ENCODE data around the gene CARD10. TPM values are rescaled to one million over a fixed set of nuclear protein-coding genes. Genes with fewer than 3 reads are reported as not detected.

CARD10 gene
- total RNA-seq, 2 experiments from 2014 or later: 0.09 to 0.18 TPM

GRCh38 chr22:37462436-37462835 lies 56.8 kb downstream of the CARD10 start:
- no peak for TF ChIP-seq CTCF (IDR thresholded peaks at IDR 0.05)
- CTCF ChIA-PET: interaction anchor here (0.6 to 1.2 kb wide), 2 partner anchors 105 to 111 kb away, joined by 3 to 4 read pairs; no protein-coding TSS in a partner anchor
- H3K36me3 Mint-ChIP-seq (ENCODE audit: low read depth): peaks cover 11% of the 10 kb centered on the region

GRCh38 chr22:37461961-37462360 lies 57.3 kb downstream of the CARD10 start:
- Mint-ChIP-seq H3K4me1 (ENCODE audit: low read depth) (peaks cover 9% of the 10 kb centered on the region), H3K9me3 (no peaks in the 10 kb centered on the region), H3K27ac (no peak overlapping the region), H3K27me3 (no peaks in the 10 kb centered on the region), H3K4me3 (no peak overlapping the region), H3K36me3 (ENCODE audit: low read depth) (peaks cover 11% of the 10 kb centered on the region)
- CTCF ChIA-PET: interaction anchor here (0.6 kb wide), 1 partner anchor 112 kb away, joined by 4 read pairs; no protein-coding TSS in a partner anchor
- TF ChIP-seq CTCF (IDR thresholded peaks at IDR 0.05): no peak
- intact Hi-C loops (cut with micrococcal nuclease): no loop called here
- DNase-seq: no peak
- POLR2A ChIA-PET: no interaction called here
- ATAC-seq: no peak

More at GRCh38 chr22:37462436-37462835, 56.8 kb downstream of the CARD10 start:
- intact Hi-C loops (cut with micrococcal nuclease): no loop called here
- DNase-seq (no peak), ATAC-seq (no peak)
- no peak overlapping the region for H3K4me3 Mint-ChIP-seq
- H3K27me3 Mint-ChIP-seq: no peaks in the 10 kb centered on the region
- POLR2A ChIA-PET: interaction anchor here (0.9 kb wide), 1 partner anchor 146 kb away, joined by 3 read pairs; no protein-coding TSS in a partner anchor
- peaks cover 9% of the 10 kb centered on the region for H3K4me1 Mint-ChIP-seq (ENCODE audit: low read depth)
- H3K9me3 Mint-ChIP-seq: no peaks in the 10 kb centered on the region
- H3K27ac Mint-ChIP-seq: no peak overlapping the region

- ChIA-PET CTCF (no interaction called here), POLR2A (no interaction called here)
- H3K4me3 Mint-ChIP-seq: no peak overlapping the region
- peaks cover 9% of the 10 kb centered on the region for H3K36me3 Mint-ChIP-seq (ENCODE audit: low read depth)
- no peaks in the 10 kb centered on the region for H3K27me3 Mint-ChIP-seq
- peaks cover 9% of the 10 kb centered on the region for H3K4me1 Mint-ChIP-seq (ENCODE audit: low read depth)
- ATAC-seq (no peak), DNase-seq (no peak)
- H3K27ac Mint-ChIP-seq: no peak overlapping the region
- intact Hi-C loops (cut with micrococcal nuclease): no loop called here
- no peak for TF ChIP-seq CTCF (IDR thresholded peaks at IDR 0.05)
- no peaks in the 10 kb centered on the region for H3K9me3 Mint-ChIP-seq
Measured at GRCh38 chr22:37460684-37461083, 58.5 kb downstream of the CARD10 start.

- ChIA-PET POLR2A (no interaction called here), CTCF (interaction anchor here (0.7 to 5.8 kb wide), 16 partner anchors 9 to 214 kb away, joined by 3 to 98 read pairs (median 8); partner anchors contain the start of genes ELFN2 and MFNG)
- DNase-seq (no peak), ATAC-seq (no peak)
- Mint-ChIP-seq H3K27ac (no peak overlapping the region), H3K4me3 (no peak overlapping the region), H3K36me3 (ENCODE audit: low read depth) (peaks cover 4% of the 10 kb centered on the region), H3K4me1 (ENCODE audit: low read depth) (peaks cover under 1% of the 10 kb centered on the region), H3K27me3 (no peaks in the 10 kb centered on the region), H3K9me3 (no peaks in the 10 kb centered on the region)
- intact Hi-C loops (cut with micrococcal nuclease): loop anchor here (5.0 to 10.0 kb wide), 2 partner anchors 64 to 192 kb away; no protein-coding TSS in a partner anchor
- no peak for TF ChIP-seq CTCF (IDR thresholded peaks at IDR 0.05)
Measured at GRCh38 chr22:37459206-37459605, 60.0 kb downstream of the CARD10 start.

- no peaks in the 10 kb centered on the region for H3K27me3 Mint-ChIP-seq
- ATAC-seq (peak; percentile 99), DNase-seq (peak; percentile 91)
- ChIA-PET POLR2A (interaction anchor here (1.0 kb wide), 1 partner anchor 201 kb away, joined by 3 read pairs; no protein-coding TSS in a partner anchor), CTCF (interaction anchor here (0.6 to 5.8 kb wide), 33 partner anchors 15 to 296 kb away, joined by 3 to 98 read pairs (median 5); partner anchors contain the start of genes ELFN2 and MFNG)
- peak; percentile 94 for TF ChIP-seq CTCF (IDR thresholded peaks at IDR 0.05)
- no peak overlapping the region for H3K27ac Mint-ChIP-seq
- no peak overlapping the region for H3K4me3 Mint-ChIP-seq
- intact Hi-C loops (cut with micrococcal nuclease): loop anchor here (2.0 to 10.0 kb wide), 3 partner anchors 62 to 190 kb away; no protein-coding TSS in a partner anchor
- H3K9me3 Mint-ChIP-seq: no peaks in the 10 kb centered on the region
- peaks cover 4% of the 10 kb centered on the region for H3K36me3 Mint-ChIP-seq (ENCODE audit: low read depth)
- no peaks in the 10 kb centered on the region for H3K4me1 Mint-ChIP-seq (ENCODE audit: low read depth)
Measured at GRCh38 chr22:37457093-37457893, 61.9 kb downstream of the CARD10 start.

All from activated CD8-positive, alpha-beta T cell treated with anti-CD3 and anti-CD28 coated beads for 36 hours (primary cell).